ENCODE data around the gene ELMO3. TPM values are rescaled to one million over a fixed set of nuclear protein-coding genes. Genes with fewer than 3 reads are reported as not detected.

Gene ELMO3
- total RNA-seq, 4 donors from 2014 or later = 0.09 to 0.55 (median 0.29) TPM

- TF ChIP-seq CTCF (IDR thresholded peaks at IDR 0.05 in 4 of 5, conservative IDR thresholded peaks at IDR 0.05 in 1 of 5) (no peak), POLR2A (IDR thresholded peaks at IDR 0.05) (no peak)
- Histone ChIP-seq H3K27me3 (no peaks in the 10 kb centered on the region), H3K9me3 (no peaks in the 10 kb centered on the region), H3K27ac (peak overlapping the region; percentile 94 to 99 (median 98)), H3K36me3 (peaks cover 0 to 58% of the 10 kb centered on the region in 2 donors), H3K4me3 (no peak overlapping the region), H3K4me1 (peaks cover 56 to 57% of the 10 kb centered on the region in 2 donors)
- intact Hi-C loops (cut with DNase I; ENCODE audit: low total_unique reads) (no loop called here), in situ Hi-C loops (cut with MboI; ENCODE audit: low sequenced_read_pairs in 4 of 4) (no loop called here)
- DNase-seq (peak; percentile 56 to 59), ATAC-seq (no peak)
These were observed 40.0 kb downstream of the ELMO3 start for GRCh38 chr16:67238806-67239470.

- TF ChIP-seq CTCF (IDR thresholded peaks at IDR 0.05 in 4 of 5, conservative IDR thresholded peaks at IDR 0.05 in 1 of 5) (no peak), POLR2A (IDR thresholded peaks at IDR 0.05) (no peak)
- Histone ChIP-seq H3K27me3 (no peaks in the 10 kb centered on the region), H3K4me3 (peak overlapping the region in 2 of 4 donors; percentile 2 to 3), H3K27ac (peak overlapping the region; percentile 94 to 99 (median 98)), H3K4me1 (peaks cover 72 to 73% of the 10 kb centered on the region in 2 donors), H3K9me3 (no peaks in the 10 kb centered on the region), H3K36me3 (peaks cover 0 to 42% of the 10 kb centered on the region in 2 donors)
- ATAC-seq (peak; percentile 0 to 2), DNase-seq (no peak)
- intact Hi-C loops (cut with DNase I; ENCODE audit: low total_unique reads) (loop anchor here (5.0 kb wide), 1 partner anchor 68 kb away; the partner anchor contains the start of gene NOL3), in situ Hi-C loops (cut with MboI; ENCODE audit: low sequenced_read_pairs in 4 of 4) (no loop called here)
These were observed 41.6 kb downstream of the ELMO3 start for GRCh38 chr16:67240506-67240905.

- Histone ChIP-seq H3K27ac (peak overlapping the region; percentile 94 to 99 (median 98)), H3K36me3 (peaks cover 0 to 35% of the 10 kb centered on the region in 2 donors), H3K27me3 (no peaks in the 10 kb centered on the region), H3K4me3 (peak overlapping the region in 3 of 4 donors; percentile 2 to 18 (median 15)), H3K9me3 (no peaks in the 10 kb centered on the region), H3K4me1 (peaks cover 77 to 78% of the 10 kb centered on the region in 2 donors)
- intact Hi-C loops (cut with DNase I; ENCODE audit: low total_unique reads) (loop anchor here (5.0 kb wide), 1 partner anchor 69 kb away; the partner anchor contains the start of gene NOL3), in situ Hi-C loops (cut with MboI; ENCODE audit: low sequenced_read_pairs in 4 of 4) (no loop called here)
- ATAC-seq (peak; percentile 30 to 37), DNase-seq (peak; percentile 82 to 95)
- TF ChIP-seq CTCF (IDR thresholded peaks at IDR 0.05 in 4 of 5, conservative IDR thresholded peaks at IDR 0.05 in 1 of 5) (no peak), POLR2A (IDR thresholded peaks at IDR 0.05) (peak; percentile 24 to 55)
These were observed 42.3 kb downstream of the ELMO3 start for GRCh38 chr16:67241008-67241900.

- in situ Hi-C loops (cut with MboI; ENCODE audit: low sequenced_read_pairs in 4 of 4) = no loop called here
- H3K4me1 ChIP-seq = peaks cover 77 to 78% of the 10 kb centered on the region in 2 donors
- intact Hi-C loops (cut with DNase I; ENCODE audit: low total_unique reads) = loop anchor here (5.0 kb wide), 1 partner anchor 70 kb away; the partner anchor contains the start of gene NOL3
- DNase-seq (no peak), ATAC-seq (no peak)
- no peaks in the 10 kb centered on the region for H3K27me3 ChIP-seq
- H3K4me3 ChIP-seq = no peak overlapping the region
- H3K27ac ChIP-seq = peak overlapping the region; percentile 94 to 99 (median 98)
- no peak for TF ChIP-seq CTCF (IDR thresholded peaks at IDR 0.05 in 4 of 5, conservative IDR thresholded peaks at IDR 0.05 in 1 of 5)
- no peak for TF ChIP-seq POLR2A (IDR thresholded peaks at IDR 0.05)
- peaks cover 0 to 25% of the 10 kb centered on the region in 2 donors for H3K36me3 ChIP-seq
- H3K9me3 ChIP-seq = no peaks in the 10 kb centered on the region
These were observed 43.3 kb downstream of the ELMO3 start for GRCh38 chr16:67242138-67242730.
